GM15510 (cell line): ENCODE results near the gene MARVELD1.

ENCODE experiments used
- POLR2A ChIP-seq: IDR thresholded peaks from 3 replicates; pipeline ENCODE4 v1.6.1; 2011; ENCODE audit warnings: borderline replicate concordance; ENCODE audit not compliant: insufficient read length; ENCODE audit errors: extremely low read depth

Gene MARVELD1

DNA sequence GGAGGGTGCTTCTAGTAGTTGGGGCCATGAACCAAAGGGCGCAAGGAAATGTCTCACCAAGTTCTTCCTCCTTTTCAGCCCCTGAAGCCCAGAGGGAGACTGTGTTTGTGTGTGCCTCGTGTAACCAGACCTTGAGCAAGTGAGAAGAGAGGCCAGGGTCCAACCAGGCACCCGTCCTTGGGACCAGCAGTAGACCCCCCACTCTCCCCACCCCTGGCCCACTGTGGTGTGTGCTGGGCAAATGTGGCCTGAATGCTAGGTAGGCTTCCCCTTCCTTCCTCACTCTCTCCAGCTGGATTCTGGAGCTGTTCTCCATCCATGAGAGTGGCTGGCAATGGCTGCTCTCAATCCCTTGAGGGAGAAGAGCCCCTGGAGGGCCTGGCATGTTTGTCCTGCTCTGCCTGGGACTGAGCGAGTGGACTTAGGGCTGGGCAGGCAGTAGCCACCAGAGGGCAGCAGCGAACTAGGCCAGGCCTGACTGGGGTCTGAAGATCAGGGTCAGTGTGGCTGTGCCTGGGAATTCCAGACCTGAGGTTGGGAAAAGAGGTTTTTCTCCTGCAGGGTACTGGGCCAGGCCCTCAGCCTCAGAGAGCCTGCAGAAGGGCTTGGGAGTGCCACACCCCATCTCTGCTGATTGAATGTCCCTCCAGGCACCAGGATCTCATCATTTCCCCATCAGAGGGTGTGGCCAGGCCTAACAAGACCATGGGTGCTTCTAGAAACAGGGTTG, 45.8 kb downstream of the MARVELD1 start:
- no peak for TF ChIP-seq POLR2A

DNA sequence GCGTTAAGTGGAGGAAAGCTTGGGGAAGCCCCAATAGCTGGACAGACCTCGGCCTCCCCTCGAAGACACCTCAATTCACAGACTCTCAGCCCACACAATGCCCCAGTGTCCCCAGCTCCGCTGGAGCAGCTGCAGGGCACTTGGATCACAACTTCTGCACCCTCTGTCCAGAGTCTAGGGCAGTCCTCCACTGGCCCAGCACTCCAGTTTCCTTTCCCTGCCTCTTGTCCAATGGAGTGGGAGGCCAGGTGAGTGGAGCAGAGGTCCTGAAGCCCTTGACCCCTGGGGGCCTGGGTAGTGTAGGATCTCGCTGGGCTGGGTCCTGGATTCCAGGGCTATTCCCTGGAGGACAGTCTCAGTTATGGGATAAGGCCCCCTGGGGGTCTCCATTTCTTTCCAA, 46.4 kb downstream of the MARVELD1 start:
- no peak for TF ChIP-seq POLR2A

DNA sequence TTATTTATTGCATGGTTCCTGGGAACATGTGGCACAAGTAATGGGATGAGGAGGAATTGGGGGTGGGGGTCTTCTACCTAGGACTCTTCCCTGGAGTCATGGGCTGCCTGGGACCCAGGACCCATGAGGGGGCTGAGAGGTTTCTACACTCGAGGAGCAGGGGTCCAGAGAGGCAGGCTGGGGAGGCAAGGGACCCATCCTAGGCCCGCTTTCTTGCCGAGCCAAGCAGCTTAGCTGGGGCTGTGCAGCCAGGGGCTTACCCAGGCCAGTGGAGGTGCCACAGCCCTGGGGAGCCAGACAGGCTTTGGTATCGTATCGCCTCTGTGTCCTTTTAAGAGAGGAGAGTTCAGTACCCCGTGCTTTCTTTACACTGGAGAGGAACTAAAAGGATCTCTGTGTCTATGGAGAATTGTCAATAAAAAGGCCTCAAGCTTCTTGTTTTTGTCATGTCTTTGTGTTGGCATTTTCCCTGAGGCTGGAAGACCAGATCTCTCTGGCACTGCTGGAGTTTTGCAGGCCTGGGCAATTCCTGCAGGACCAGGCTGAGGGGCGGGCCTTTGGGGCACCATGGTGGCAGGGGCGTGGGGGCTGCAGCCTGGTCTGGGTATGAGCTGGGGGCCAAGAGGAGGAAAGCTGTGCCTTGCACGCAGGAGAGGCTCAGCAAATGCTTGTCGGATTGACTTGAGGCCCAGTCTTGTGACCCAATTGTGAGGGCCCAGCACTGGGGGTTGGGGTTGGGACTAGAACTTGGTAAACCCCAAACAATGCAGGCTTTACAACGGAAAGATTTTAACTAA, 47.1 kb downstream of the MARVELD1 start:
- no peak for TF ChIP-seq POLR2A

DNA sequence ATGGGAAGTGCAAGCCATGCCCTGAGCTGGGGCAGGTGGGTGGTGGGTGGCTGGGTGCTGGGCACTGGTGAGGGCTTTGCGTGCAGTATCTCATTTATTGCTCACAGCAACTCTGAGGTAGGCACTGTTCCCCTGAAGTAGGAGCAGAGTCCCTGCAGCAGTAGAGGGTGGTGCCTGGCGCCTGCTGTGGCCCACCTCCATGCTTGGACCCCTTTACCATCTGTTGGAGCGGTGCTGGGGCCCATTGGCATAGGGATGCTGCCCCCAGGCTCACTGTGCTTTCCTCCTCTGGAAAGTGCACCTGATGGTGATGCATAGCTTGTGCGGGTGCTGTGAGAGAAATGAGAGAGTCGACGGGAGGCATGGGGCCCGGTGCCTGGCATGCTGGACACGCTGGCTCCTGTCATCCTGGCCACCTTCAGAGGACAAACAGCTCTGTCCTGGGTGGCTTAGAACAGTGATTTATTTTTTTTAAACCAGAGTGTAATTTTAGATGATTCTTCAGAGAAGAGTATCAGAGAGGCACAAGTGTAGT, 47.9 kb downstream of the MARVELD1 start:
- TF ChIP-seq POLR2A: no peak

DNA sequence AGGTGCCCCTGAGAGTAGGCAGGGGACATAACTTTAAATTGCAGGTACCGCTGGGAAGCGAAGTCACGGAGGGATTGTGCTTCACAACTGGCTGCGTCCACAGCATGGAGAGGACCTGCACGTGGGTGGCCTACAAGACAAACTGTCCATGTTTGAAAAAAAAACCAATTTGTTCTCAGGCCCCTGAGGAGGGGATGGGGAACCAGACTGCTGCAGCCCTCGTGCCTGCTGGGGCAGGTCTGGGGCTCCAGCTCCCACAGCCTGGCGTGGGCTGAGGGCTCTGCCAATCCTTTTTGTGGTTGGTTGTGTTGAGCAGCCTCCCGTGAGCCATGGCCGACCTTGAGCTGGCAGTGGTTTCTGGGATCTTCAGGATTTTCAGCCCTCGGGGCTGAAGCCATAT, 48.5 kb downstream of the MARVELD1 start:
- TF ChIP-seq POLR2A: no peak

DNA sequence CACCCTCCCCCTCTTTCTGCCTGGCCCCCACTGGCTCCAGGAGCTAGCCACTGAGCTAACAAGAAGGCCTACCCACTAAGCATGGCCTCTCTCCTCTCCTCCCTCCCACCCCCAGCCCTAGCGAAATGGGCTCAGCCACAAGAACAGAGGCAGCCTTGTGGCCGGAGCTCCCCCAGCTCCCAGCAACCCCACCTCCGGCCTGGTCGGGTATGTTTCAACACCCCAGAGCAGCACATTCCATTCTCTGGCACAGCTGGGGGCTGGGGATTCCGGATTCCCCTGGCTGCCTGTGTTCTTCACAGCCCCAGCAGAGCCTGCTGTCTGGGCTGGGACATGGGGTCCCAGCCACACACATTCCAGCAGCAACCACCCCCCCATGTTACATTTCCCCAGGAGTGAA, 49.3 kb downstream of the MARVELD1 start:
- TF ChIP-seq POLR2A: no peak

DNA sequence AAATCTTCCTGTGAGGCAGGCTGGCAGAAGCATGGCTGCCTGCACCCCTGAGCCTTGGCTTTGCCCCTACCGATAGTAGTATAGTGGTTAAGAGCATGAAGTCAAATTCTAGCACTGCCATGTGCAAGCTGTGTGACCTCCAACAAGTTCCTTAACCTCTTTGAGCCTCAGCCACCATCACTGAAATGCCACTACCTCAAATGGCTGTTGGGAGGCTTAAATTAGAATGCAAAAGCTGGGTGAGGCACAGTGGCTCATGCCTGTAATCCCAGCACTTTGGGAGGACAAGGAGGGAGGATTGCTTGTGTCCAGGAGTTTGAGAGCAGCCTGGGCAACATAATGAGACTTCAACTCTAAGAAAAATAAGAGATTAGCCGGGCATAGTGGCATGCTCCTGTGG, 49.9 kb downstream of the MARVELD1 start:
- no peak for TF ChIP-seq POLR2A

DNA sequence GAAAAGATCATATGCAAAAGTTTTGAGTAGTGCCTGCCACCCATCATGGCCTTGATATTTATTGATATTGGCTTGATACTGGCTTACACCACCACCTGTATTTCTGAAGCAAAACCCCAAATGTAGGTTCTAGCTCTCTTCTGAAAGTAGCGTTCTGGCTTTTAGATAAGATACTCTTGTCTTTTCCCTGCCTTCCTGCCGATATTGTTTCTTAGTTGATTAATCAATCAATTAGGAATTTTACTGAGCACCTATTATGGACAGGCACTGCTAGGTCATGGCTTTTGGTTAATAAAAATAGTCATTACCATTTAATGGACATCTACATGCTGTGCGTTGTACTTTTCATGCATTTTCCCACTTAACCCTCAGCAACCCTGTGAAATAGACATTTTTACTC, 50.4 kb downstream of the MARVELD1 start:
- no peak for TF ChIP-seq POLR2A

DNA sequence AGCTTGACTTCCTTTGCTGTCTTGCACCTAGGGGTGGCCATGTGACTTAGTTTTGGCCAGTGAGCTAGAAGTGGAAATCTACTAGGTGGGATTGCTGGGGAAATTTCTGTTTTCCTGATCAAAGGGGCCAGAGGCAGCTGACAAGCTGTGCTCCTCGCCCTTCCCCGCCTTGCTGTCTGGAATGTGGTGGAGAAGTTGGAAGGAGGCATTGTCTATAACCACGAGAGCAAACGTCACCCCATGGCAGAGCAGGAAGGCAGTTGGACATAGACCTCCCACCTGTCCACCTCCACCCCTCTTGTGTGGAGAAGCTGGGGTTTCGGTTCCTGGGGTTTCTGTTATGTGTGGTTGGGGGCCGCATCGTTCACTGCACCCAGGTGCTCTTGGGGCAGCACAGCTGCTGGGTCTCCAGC, 51.0 kb downstream of the MARVELD1 start:
- TF ChIP-seq POLR2A: no peak

DNA sequence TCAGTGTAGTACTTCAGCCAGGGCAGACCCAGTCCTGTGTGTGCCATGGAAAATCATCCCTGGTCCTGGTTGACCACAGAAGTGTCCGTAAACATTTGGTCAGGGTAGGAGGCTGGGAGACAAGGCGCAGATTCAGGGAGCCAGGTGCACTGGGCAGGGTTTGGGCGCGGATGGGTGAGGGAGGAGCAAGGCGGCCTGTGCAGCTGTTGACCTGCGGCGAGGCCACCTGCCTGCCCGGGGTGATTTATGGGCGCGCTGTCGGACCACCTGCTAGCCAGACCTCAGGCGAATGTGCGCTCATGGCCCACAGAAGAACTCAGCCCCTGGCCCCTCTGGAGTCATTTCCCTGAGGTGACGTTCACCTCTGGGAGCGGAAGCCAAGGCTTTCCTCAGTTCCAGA, 51.7 kb downstream of the MARVELD1 start:
- TF ChIP-seq POLR2A: no peak

DNA sequence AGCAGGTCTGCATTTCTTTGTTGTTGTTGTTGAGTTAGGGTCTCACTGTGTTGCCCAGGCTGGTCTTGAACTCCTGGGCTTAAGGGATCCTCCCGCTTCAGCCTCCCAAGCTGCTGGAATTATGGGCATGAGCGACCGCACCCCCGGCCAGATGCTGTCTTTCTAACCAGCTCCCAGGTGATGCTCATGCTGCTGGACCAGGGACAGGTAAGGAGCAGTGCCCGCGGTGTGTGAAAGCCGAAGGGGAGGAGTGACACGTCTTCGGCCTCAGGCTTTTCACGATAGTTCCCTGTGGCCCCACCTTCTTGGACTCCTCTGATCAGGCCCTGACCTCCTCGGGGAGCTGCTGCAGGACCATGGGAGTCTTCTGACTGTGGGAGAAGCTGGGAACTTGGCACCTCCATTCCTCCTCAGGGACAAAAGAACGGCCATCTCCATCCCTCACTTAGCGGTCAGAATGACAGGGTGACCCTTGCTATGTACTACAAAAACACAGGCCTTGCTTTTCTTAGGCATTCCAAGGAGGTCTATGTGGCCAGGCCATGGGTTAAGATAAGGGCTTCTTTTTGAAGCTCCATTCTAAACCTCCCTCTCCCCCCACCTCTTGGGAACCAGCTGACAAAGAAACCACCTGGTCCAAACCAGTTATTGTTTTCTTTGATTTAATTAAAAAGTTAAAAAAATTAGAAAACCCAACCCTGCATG, 52.7 kb downstream of the MARVELD1 start:
- TF ChIP-seq POLR2A: no peak

DNA sequence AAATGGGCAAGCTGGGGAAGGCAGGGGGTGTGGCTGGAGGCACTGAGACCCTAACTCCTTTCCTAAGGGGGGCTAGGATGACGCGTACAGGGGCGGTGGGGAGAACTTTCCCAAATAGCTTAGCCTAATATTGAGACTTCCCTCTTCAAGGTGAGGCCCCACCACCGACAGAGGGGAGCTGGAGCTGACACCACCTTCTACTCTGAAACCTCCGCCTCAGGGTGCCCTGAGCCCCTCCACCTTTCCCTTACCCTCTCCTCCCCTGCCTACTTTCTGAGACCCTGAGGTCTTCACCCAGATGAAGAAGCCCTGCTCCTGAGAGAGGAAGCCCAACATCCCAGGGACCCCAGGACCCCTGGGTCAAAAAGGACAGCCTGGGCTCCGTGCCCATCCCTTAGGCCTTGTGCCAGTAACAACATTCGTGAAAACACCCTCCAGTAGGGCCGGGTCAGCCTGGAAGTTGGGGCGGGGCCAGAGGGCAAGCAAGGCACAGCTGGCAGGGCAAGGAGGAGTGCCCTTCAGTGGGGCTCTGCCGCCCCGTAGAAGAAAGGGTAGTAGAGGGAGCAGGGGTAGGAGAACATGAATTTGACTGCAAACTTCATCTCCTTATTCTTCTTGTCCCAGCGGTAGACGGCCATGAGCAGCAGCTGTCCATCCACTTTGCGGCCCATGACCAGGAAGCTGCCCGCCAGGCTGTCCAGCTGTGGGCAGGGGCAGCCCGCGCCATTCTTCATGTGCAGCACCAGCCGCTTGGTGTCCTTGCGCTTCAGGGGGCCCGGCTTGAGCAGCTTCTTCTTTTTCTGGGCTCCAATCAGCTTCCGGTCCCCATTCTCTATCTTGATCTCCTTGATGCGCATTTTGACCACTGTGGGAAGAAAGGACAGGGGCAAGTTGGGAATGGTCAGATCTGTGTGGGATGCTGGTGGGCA, 53.7 kb downstream of the MARVELD1 start:
- no peak for TF ChIP-seq POLR2A
